ENCODE measurements around the gene AP3D1. TPM values are rescaled to one million over a fixed set of nuclear protein-coding genes. Genes with fewer than 3 reads are reported as not detected.

The AP3D1 gene
- total and polyA plus RNA-seq, 4 donors = 21.7 to 79.8 (median 59.6) TPM

GRCh38 chr19:2060884-2061494 is 90.4 kb downstream of the AP3D1 start:
- H3K4me1 ChIP-seq (ENCODE audit: control insufficient read depth in 4 of 4, insufficient read depth in 4 of 4, low read length in 3 of 4) = peaks cover 11 to 35% (median 24%) of the 10 kb centered on the region in 4 donors
- no peaks in the 10 kb centered on the region for H3K9me3 ChIP-seq (ENCODE audit: control insufficient read depth in 4 of 4, low read length in 3 of 4)
- no peaks in the 10 kb centered on the region for H3K36me3 ChIP-seq (ENCODE audit: control insufficient read depth in 4 of 4, insufficient read depth in 3 of 4, low read depth in 1 of 4, low read length in 3 of 4)
- H3K9ac ChIP-seq (ENCODE audit: low read depth in 1 of 2, low read length in 2 of 2) = peak overlapping the region; percentile 85 to 86
- no peak for DNase-seq (ENCODE audit: low spot score)
- TF ChIP-seq NR2F2 (IDR thresholded peaks at IDR 0.05) (no peak), JUND (IDR thresholded peaks at IDR 0.05) (no peak), HNF4G (IDR thresholded peaks at IDR 0.05) (no peak), CTCF (IDR thresholded peaks at IDR 0.05; ENCODE audit: low read depth, low read length, missing input control) (no peak), HNF4A (conservative IDR thresholded peaks at IDR 0.05) (no peak), RXRA (IDR thresholded peaks at IDR 0.05) (no peak), EGR1 (IDR thresholded peaks at IDR 0.05; ENCODE audit: low read depth in 2 of 2) (no peak), FOXA2 (IDR thresholded peaks at IDR 0.05) (no peak), YY1 (IDR thresholded peaks at IDR 0.05) (no peak), SP1 (IDR thresholded peaks at IDR 0.05) (no peak), ATF3 (IDR thresholded peaks at IDR 0.05) (no peak), TAF1 (conservative IDR thresholded peaks at IDR 0.05) (no peak), FOXA1 (IDR thresholded peaks at IDR 0.05) (no peak), RAD21 (IDR thresholded peaks at IDR 0.05) (no peak), GABPA (IDR thresholded peaks at IDR 0.05 in 1 of 2, conservative IDR thresholded peaks at IDR 0.05 in 1 of 2) (no peak)
- TF ChIP-seq, protein P1, sequence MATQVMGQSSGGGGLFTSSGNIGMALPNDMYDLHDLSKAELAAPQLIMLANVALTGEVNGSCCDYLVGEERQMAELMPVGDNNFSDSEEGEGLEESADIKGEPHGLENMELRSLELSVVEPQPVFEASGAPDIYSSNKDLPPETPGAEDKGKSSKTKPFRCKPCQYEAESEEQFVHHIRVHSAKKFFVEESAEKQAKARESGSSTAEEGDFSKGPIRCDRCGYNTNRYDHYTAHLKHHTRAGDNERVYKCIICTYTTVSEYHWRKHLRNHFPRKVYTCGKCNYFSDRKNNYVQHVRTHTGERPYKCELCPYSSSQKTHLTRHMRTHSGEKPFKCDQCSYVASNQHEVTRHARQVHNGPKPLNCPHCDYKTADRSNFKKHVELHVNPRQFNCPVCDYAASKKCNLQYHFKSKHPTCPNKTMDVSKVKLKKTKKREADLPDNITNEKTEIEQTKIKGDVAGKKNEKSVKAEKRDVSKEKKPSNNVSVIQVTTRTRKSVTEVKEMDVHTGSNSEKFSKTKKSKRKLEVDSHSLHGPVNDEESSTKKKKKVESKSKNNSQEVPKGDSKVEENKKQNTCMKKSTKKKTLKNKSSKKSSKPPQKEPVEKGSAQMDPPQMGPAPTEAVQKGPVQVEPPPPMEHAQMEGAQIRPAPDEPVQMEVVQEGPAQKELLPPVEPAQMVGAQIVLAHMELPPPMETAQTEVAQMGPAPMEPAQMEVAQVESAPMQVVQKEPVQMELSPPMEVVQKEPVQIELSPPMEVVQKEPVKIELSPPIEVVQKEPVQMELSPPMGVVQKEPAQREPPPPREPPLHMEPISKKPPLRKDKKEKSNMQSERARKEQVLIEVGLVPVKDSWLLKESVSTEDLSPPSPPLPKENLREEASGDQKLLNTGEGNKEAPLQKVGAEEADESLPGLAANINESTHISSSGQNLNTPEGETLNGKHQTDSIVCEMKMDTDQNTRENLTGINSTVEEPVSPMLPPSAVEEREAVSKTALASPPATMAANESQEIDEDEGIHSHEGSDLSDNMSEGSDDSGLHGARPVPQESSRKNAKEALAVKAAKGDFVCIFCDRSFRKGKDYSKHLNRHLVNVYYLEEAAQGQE (IDR thresholded peaks at IDR 0.05) = no peak
- TF ChIP-seq, protein P2, sequence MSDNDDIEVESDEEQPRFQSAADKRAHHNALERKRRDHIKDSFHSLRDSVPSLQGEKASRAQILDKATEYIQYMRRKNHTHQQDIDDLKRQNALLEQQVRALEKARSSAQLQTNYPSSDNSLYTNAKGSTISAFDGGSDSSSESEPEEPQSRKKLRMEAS (IDR thresholded peaks at IDR 0.05) = no peak
- TF ChIP-seq, protein P3, sequence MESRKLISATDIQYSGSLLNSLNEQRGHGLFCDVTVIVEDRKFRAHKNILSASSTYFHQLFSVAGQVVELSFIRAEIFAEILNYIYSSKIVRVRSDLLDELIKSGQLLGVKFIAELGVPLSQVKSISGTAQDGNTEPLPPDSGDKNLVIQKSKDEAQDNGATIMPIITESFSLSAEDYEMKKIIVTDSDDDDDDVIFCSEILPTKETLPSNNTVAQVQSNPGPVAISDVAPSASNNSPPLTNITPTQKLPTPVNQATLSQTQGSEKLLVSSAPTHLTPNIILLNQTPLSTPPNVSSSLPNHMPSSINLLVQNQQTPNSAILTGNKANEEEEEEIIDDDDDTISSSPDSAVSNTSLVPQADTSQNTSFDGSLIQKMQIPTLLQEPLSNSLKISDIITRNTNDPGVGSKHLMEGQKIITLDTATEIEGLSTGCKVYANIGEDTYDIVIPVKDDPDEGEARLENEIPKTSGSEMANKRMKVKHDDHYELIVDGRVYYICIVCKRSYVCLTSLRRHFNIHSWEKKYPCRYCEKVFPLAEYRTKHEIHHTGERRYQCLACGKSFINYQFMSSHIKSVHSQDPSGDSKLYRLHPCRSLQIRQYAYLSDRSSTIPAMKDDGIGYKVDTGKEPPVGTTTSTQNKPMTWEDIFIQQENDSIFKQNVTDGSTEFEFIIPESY (IDR thresholded peaks at IDR 0.05) = no peak
- WGBS = under 1% methylated on average over 55 of the region's 55 CpGs
- no peaks in the 10 kb centered on the region for H3K27me3 ChIP-seq (ENCODE audit: control insufficient read depth in 4 of 4, insufficient read depth in 4 of 4, low read length in 3 of 4)
- peak overlapping the region; percentile 89 to 99 for H3K27ac ChIP-seq (ENCODE audit: low read depth in 1 of 2, low read length in 2 of 2)
- H3K4me3 ChIP-seq (ENCODE audit: low read depth in 1 of 3, low read length in 3 of 3) = peak overlapping the region; percentile 23 to 78 (median 57)
